GM19099 (cell line): ENCODE data around the gene ARHGAP28.

ENCODE experiments used
- POLR2A ChIP-seq: IDR thresholded peaks from 3 replicates; pipeline ENCODE4 v1.6.1; 2011; ENCODE audit warnings: low read depth; ENCODE audit not compliant: insufficient read length; ENCODE audit errors: extremely low read depth

The ARHGAP28 gene

GRCh38 chr18:6729247-6730091 lies at the start of gene ARHGAP28:
TSS of gene ARHGAP28 (plus strand) at chr18:6729716. CDS start at chr18:6729822, 106 bp downstream.
- TF ChIP-seq POLR2A, result no peak

GRCh38 chr18:6681331-6681875 lies 48.1 kb upstream of the ARHGAP28 start:
- no peak for TF ChIP-seq POLR2A

GRCh38 chr18:6682437-6683111 lies 46.9 kb upstream of the ARHGAP28 start:
- TF ChIP-seq POLR2A, result no peak

- no peak for TF ChIP-seq POLR2A
These were observed 46.2 kb upstream of the ARHGAP28 start for GRCh38 chr18:6683112-6683876.

GRCh38 chr18:6687676-6688075 lies 41.8 kb upstream of the ARHGAP28 start:
- TF ChIP-seq POLR2A, result no peak

GRCh38 chr18:6708890-6709289 lies 20.6 kb upstream of the ARHGAP28 start:
- no peak for TF ChIP-seq POLR2A

- no peak for TF ChIP-seq POLR2A
These were observed 18.0 kb upstream of the ARHGAP28 start for GRCh38 chr18:6711467-6711866.

- TF ChIP-seq POLR2A, result no peak
These were observed 17.1 kb upstream of the ARHGAP28 start for GRCh38 chr18:6712401-6712800.

- TF ChIP-seq POLR2A, result no peak
These were observed 15.5 kb upstream of the ARHGAP28 start for GRCh38 chr18:6714010-6714409.

GRCh38 chr18:6718267-6718666 lies 11.2 kb upstream of the ARHGAP28 start:
- TF ChIP-seq POLR2A, result no peak

- TF ChIP-seq POLR2A, result no peak
These were observed 10.2 kb upstream of the ARHGAP28 start for GRCh38 chr18:6719098-6719846.

GRCh38 chr18:6719910-6720683 lies 9.4 kb upstream of the ARHGAP28 start:
- no peak for TF ChIP-seq POLR2A

GRCh38 chr18:6721755-6722154 lies 7.8 kb upstream of the ARHGAP28 start:
- TF ChIP-seq POLR2A, result no peak

GRCh38 chr18:6722690-6723089 lies 6.8 kb upstream of the ARHGAP28 start:
- TF ChIP-seq POLR2A, result no peak
